HCT116 (cell line): ENCODE results near the gene CFAP119. TPM values are rescaled to one million over a fixed set of nuclear protein-coding genes. Genes with fewer than 3 reads are reported as not detected.

Experiments used
- ATAC-seq: fragments of 200-7000 bp; cut with Tn5 transposase; 2 replicates; pipeline ENCODE4 v1.9.1; 2020; ENCODE audit warnings: mild to moderate bottlenecking, moderate library complexity
- BruUV-seq: library from RNA; stranded (reverse); fragments of 400-500 nt; replicated peaks from 2 replicates; lab custom pipeline; 2021; lab: Mats Ljungman, UMichigan
- CTCF ChIA-PET: fragments of 300-600 bp; sonication (Branson Sonifier 250); formaldehyde crosslinking; loops from one replicate; lab custom pipeline; 2021; ENCODE audit warnings: antibody characterized with exemption; lab: Charles Lee
- POLR2A ChIA-PET: fragments of 300-600, 350-600 bp; sonication (Branson Sonifier 250); formaldehyde crosslinking; loops from one replicate; lab custom pipeline; 2021; ENCODE audit warnings: antibody characterized with exemption; lab: Charles Lee
- RAD21 ChIA-PET, 2 experiments: fragments of 300-600 bp; sonication (Branson Sonifier 250); formaldehyde crosslinking; loops; one replicate each; lab custom pipeline; 2023; ENCODE audit warnings: low total read pairs in 2 of 2; ENCODE audit not compliant: uncharacterized antibody in 2 of 2, unreplicated experiment in 2 of 2, low non-redundant PET in 1 of 2; lab: Charles Lee
- DNase-seq: peaks from one replicate; pipeline ENCODE4 v3.0.0-alpha.2; 2010; ENCODE audit warnings: low read depth, low spot score
- H2AFZ ChIP-seq: fragments of 200-600 bp; shearing (Covaris generic), sonication (generic); 2 replicates; pipeline ENCODE4 v1.6.1; 2017; ENCODE audit warnings: low read depth, mixed run types, mixed read lengths, antibody characterized with exemption, low read length; ENCODE audit not compliant: poor library complexity, severe bottlenecking
- H3K27ac ChIP-seq: 2 replicates; pipeline ENCODE4 v1.5.1; 2012; ENCODE audit warnings: low read depth, low read length
- H3K27me3 ChIP-seq: fragments of 200-600 bp; sonication (generic); 2 replicates; pipeline ENCODE4 v1.6.1; 2016; ENCODE audit warnings: mixed run types, low read length, mixed read lengths; ENCODE audit not compliant: insufficient read depth
- H3K36me3 ChIP-seq, 2 experiments: fragments of 200-500 bp in 1 of 2; fragments of 200-600 bp in 1 of 2; sonication (Bioruptor generic) in 1 of 2; sonication (generic) in 1 of 2; 2 replicates each; pipeline versions ENCODE4 v1.5.1 to v1.6.1; 2014 to 2016; ENCODE audit warnings: low read length in 2 of 2, inconsistent platforms in 1 of 2, mixed read lengths in 1 of 2, mixed run types in 1 of 2; ENCODE audit not compliant: insufficient read depth in 2 of 2, control insufficient read depth in 1 of 2
- H3K4me1 ChIP-seq, 2 experiments: fragments of 200-600 bp in 1 of 2; sonication (generic) in 1 of 2; 2 replicates each; pipeline versions ENCODE4 v1.5.1 to v1.6.1; 2012 to 2017; ENCODE audit warnings: low read length in 2 of 2, inconsistent platforms in 1 of 2, mild to moderate bottlenecking in 1 of 2, mixed read lengths in 1 of 2, mixed run types in 1 of 2, moderate library complexity in 1 of 2; ENCODE audit not compliant: insufficient read depth in 2 of 2, control insufficient read depth in 1 of 2
- H3K4me2 ChIP-seq: fragments of 200-600 bp; sonication (generic); 2 replicates; pipeline ENCODE4 v1.6.1; 2017; ENCODE audit warnings: mixed run types, low read length, mixed read lengths
- H3K4me3 ChIP-seq, 2 experiments: fragments of 200-600 bp in 1 of 2; sonication (generic) in 1 of 2; replicated peaks in 1 of 2; 2 replicates each; pipeline ENCODE4 v1.5.1; 2011 to 2016; ENCODE audit warnings: low read length in 2 of 2, control low read depth in 1 of 2, low read depth in 1 of 2, mild to moderate bottlenecking in 1 of 2, mixed read lengths in 1 of 2, mixed run types in 1 of 2
- H3K79me2 ChIP-seq: fragments of 200-600 bp; sonication (generic); 2 replicates; pipeline ENCODE4 v1.6.1; 2017; ENCODE audit warnings: mild to moderate bottlenecking, mixed run types, low read length, moderate library complexity, mixed read lengths; ENCODE audit not compliant: insufficient read depth
- H3K9ac ChIP-seq: fragments of 200-600 bp; sonication (generic); 2 replicates; pipeline ENCODE4 v1.6.1; 2016; ENCODE audit warnings: low read length, mixed read lengths
- H3K9me2 ChIP-seq: fragments of 200-600 bp; sonication (generic), shearing (Covaris generic); 2 replicates; pipeline ENCODE4 v1.6.1; 2017; ENCODE audit warnings: mixed run types, mild to moderate bottlenecking, moderate library complexity; ENCODE audit not compliant: insufficient read depth
- H3K9me3 ChIP-seq, 2 experiments: fragments of 200-500 bp in 1 of 2; fragments of 200-600 bp in 1 of 2; sonication (Bioruptor generic) in 1 of 2; sonication (generic) in 1 of 2; 2 replicates each; pipeline ENCODE4 v1.6.1; 2014 to 2017; ENCODE audit warnings: low read length in 2 of 2, mixed read lengths in 2 of 2, inconsistent platforms in 1 of 2, low read depth in 1 of 2, mild to moderate bottlenecking in 1 of 2, mixed run types in 1 of 2, moderate library complexity in 1 of 2; ENCODE audit not compliant: control insufficient read depth in 1 of 2, insufficient read depth in 1 of 2
- H4K20me1 ChIP-seq: fragments of 200-600 bp; sonication (generic), shearing (Covaris generic); 2 replicates; pipeline ENCODE4 v1.6.1; 2017; ENCODE audit warnings: mixed run types, mild to moderate bottlenecking, moderate library complexity; ENCODE audit not compliant: insufficient read depth
- CBX3 ChIP-seq: IDR thresholded peaks from 2 replicates; pipeline ENCODE4 v1.6.1; 2012; ENCODE audit warnings: low read depth
- EGR1 ChIP-seq: IDR thresholded peaks from 2 replicates; pipeline ENCODE4 v1.6.1; 2012; ENCODE audit warnings: low read depth
- FOSL1 ChIP-seq: IDR thresholded peaks from 2 replicates; pipeline ENCODE4 v1.6.1; 2012; ENCODE audit warnings: low read depth
- POLR2A ChIP-seq: IDR thresholded peaks from 2 replicates; pipeline ENCODE4 v1.7.0; 2011; ENCODE audit warnings: borderline replicate concordance; ENCODE audit not compliant: insufficient read depth, insufficient read length; ENCODE audit errors: extremely low read depth
- SIN3A ChIP-seq: IDR thresholded peaks from 2 replicates; pipeline ENCODE4 v1.6.1; 2012; ENCODE audit warnings: low read depth
- SP1 ChIP-seq: IDR thresholded peaks from 2 replicates; pipeline ENCODE4 v1.6.1; 2012; ENCODE audit warnings: low read depth
- ZFX ChIP-seq: fragments of 450-650 bp; IDR thresholded peaks from 2 replicates; pipeline ENCODE4 v1.6.1; 2017
- intact Hi-C: fragments of 100-400 bp; cut with micrococcal nuclease; formaldehyde crosslinking; loops from 2 replicates; pipeline ENCODE4 v1.10.0; 2022
- total RNA-seq: library from RNA; stranded (reverse); gene quantifications from one replicate; pipeline ENCODE4 v1.2.1, GENCODE V29; 2021; ENCODE audit not compliant: unreplicated experiment
- TF ChIP-seq, protein P1 (sequence below): IDR thresholded peaks from 2 replicates; pipeline ENCODE4 v1.6.1; 2012; ENCODE audit warnings: low read depth
- TF ChIP-seq, protein P2 (sequence below), 3 experiments: fragments of 200-600 bp in 1 of 3; sonication (generic) in 1 of 3; IDR thresholded peaks in 2 of 3; conservative IDR thresholded peaks in 1 of 3; 2 replicates each; pipeline ENCODE4 v1.5.1; 2012 to 2017; ENCODE audit warnings: low read depth in 2 of 3, low read length in 2 of 3, antibody characterized with exemption in 1 of 3, borderline replicate concordance in 1 of 3, control low read depth in 1 of 3, mild to moderate bottlenecking in 1 of 3, mixed read lengths in 1 of 3, mixed run types in 1 of 3, moderate library complexity in 1 of 3; ENCODE audit not compliant: insufficient read depth in 1 of 3
- TF ChIP-seq, protein P3 (sequence below): IDR thresholded peaks from 2 replicates; pipeline ENCODE4 v1.6.1; 2011; ENCODE audit warnings: mild to moderate bottlenecking, low read length, moderate library complexity; ENCODE audit not compliant: insufficient replicate concordance; ENCODE audit errors: extremely low read depth

Gene CFAP119
- total RNA-seq, 1 experiment from 2014 or later, result 12.6 TPM

DNA sequence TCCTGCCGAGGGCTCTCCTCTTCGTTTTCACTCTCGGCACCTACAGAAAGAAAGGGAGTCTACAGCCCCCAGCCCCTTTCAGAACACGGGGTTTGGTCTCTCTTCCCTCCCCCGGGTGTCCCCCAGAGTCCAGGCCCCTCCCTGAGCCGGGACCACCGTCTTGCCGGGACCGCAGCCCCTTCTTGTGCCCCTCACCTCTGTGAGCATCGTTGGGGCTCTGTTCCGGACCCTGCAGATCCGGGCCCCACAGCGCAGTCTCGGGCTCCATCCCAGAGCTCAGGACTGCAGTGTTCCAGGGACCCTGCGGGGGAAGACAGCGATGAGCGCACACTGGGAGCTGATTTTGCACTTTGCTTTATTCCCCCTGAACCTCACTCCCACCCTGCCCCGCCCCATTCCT is 22.4 kb upstream of the CFAP119 start:
- DNase-seq (no peak), ATAC-seq (no peak)
- Histone ChIP-seq H3K4me3 (no peak overlapping the region), H3K79me2 (peaks cover 21% of the 10 kb centered on the region), H3K4me1 (peaks cover 7 to 22% of the 10 kb centered on the region in 2 experiments; a peak in 3 of 4 replicates), H3K4me2 (no peak overlapping the region), H3K27ac (no peak overlapping the region), H3K36me3 (peaks cover 9 to 14% of the 10 kb centered on the region in 2 experiments; a peak in 3 of 4 replicates), H2AFZ (no peak overlapping the region), H3K9me2 (no peaks in the 10 kb centered on the region), H3K9ac (no peak overlapping the region), H3K27me3 (no peaks in the 10 kb centered on the region), H3K9me3 (no peaks in the 10 kb centered on the region), H4K20me1 (no peaks in the 10 kb centered on the region)
- ChIA-PET RAD21 (interaction anchor here in 1 of 2 experiments (0.6 kb wide), 1 partner anchor 65 kb away, joined by 3 read pairs; no protein-coding TSS in a partner anchor), POLR2A (interaction anchor here (2.4 kb wide), 1 partner anchor 21 kb away, joined by 9 read pairs; no protein-coding TSS in a partner anchor), CTCF (no interaction called here)
- intact Hi-C loops, result no loop called here
- TF ChIP-seq, protein P1, sequence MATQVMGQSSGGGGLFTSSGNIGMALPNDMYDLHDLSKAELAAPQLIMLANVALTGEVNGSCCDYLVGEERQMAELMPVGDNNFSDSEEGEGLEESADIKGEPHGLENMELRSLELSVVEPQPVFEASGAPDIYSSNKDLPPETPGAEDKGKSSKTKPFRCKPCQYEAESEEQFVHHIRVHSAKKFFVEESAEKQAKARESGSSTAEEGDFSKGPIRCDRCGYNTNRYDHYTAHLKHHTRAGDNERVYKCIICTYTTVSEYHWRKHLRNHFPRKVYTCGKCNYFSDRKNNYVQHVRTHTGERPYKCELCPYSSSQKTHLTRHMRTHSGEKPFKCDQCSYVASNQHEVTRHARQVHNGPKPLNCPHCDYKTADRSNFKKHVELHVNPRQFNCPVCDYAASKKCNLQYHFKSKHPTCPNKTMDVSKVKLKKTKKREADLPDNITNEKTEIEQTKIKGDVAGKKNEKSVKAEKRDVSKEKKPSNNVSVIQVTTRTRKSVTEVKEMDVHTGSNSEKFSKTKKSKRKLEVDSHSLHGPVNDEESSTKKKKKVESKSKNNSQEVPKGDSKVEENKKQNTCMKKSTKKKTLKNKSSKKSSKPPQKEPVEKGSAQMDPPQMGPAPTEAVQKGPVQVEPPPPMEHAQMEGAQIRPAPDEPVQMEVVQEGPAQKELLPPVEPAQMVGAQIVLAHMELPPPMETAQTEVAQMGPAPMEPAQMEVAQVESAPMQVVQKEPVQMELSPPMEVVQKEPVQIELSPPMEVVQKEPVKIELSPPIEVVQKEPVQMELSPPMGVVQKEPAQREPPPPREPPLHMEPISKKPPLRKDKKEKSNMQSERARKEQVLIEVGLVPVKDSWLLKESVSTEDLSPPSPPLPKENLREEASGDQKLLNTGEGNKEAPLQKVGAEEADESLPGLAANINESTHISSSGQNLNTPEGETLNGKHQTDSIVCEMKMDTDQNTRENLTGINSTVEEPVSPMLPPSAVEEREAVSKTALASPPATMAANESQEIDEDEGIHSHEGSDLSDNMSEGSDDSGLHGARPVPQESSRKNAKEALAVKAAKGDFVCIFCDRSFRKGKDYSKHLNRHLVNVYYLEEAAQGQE, result no peak
- no peak for TF ChIP-seq FOSL1
- no peak for TF ChIP-seq SIN3A
- TF ChIP-seq, protein P2, sequence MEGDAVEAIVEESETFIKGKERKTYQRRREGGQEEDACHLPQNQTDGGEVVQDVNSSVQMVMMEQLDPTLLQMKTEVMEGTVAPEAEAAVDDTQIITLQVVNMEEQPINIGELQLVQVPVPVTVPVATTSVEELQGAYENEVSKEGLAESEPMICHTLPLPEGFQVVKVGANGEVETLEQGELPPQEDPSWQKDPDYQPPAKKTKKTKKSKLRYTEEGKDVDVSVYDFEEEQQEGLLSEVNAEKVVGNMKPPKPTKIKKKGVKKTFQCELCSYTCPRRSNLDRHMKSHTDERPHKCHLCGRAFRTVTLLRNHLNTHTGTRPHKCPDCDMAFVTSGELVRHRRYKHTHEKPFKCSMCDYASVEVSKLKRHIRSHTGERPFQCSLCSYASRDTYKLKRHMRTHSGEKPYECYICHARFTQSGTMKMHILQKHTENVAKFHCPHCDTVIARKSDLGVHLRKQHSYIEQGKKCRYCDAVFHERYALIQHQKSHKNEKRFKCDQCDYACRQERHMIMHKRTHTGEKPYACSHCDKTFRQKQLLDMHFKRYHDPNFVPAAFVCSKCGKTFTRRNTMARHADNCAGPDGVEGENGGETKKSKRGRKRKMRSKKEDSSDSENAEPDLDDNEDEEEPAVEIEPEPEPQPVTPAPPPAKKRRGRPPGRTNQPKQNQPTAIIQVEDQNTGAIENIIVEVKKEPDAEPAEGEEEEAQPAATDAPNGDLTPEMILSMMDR (IDR thresholded peaks at IDR 0.05 in 2 of 3, conservative IDR thresholded peaks at IDR 0.05 in 1 of 3; ENCODE audit: borderline replicate concordance in 1 of 3, insufficient read depth in 1 of 3, low read depth in 2 of 3, low read length in 2 of 3), result no peak
- no peak for TF ChIP-seq CBX3
- no peak for TF ChIP-seq SP1
- no peak for TF ChIP-seq POLR2A
- TF ChIP-seq EGR1, result no peak
- no peak for TF ChIP-seq ZFX
- TF ChIP-seq, protein P3, sequence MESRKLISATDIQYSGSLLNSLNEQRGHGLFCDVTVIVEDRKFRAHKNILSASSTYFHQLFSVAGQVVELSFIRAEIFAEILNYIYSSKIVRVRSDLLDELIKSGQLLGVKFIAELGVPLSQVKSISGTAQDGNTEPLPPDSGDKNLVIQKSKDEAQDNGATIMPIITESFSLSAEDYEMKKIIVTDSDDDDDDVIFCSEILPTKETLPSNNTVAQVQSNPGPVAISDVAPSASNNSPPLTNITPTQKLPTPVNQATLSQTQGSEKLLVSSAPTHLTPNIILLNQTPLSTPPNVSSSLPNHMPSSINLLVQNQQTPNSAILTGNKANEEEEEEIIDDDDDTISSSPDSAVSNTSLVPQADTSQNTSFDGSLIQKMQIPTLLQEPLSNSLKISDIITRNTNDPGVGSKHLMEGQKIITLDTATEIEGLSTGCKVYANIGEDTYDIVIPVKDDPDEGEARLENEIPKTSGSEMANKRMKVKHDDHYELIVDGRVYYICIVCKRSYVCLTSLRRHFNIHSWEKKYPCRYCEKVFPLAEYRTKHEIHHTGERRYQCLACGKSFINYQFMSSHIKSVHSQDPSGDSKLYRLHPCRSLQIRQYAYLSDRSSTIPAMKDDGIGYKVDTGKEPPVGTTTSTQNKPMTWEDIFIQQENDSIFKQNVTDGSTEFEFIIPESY, result no peak
- BruUV-seq, result no TSS peak
